NCI-H446 (cell line): ENCODE data around the gene CALML3.

ENCODE experiments used
- DNase-seq, 2 experiments: peaks; one replicate each; lab custom pipeline; 2025; lab: John Stamatoyannopoulos, UW

CALML3 gene

GRCh38 chr10:5567477-5567876, 42.7 kb downstream of the CALML3 start:
- no peak for DNase-seq

- DNase-seq, result no peak
These were observed 44.2 kb downstream of the CALML3 start for GRCh38 chr10:5568984-5569383.

- DNase-seq, result no peak
These were observed 44.8 kb downstream of the CALML3 start for GRCh38 chr10:5569568-5569967.

- DNase-seq, result no peak
These were observed 45.4 kb downstream of the CALML3 start for GRCh38 chr10:5570007-5570655.

GRCh38 chr10:5570979-5571810, 46.4 kb downstream of the CALML3 start:
- no peak for DNase-seq

GRCh38 chr10:5571826-5572225, 47.1 kb downstream of the CALML3 start:
- DNase-seq, result no peak

- DNase-seq, result no peak
These were observed 48.7 kb downstream of the CALML3 start for GRCh38 chr10:5573319-5573950.

GRCh38 chr10:5573968-5574641, 49.3 kb downstream of the CALML3 start:
- no peak for DNase-seq

- no peak for DNase-seq
These were observed 49.9 kb downstream of the CALML3 start for GRCh38 chr10:5574642-5575131.

- no peak for DNase-seq
These were observed 50.4 kb downstream of the CALML3 start for GRCh38 chr10:5575144-5575481.

GRCh38 chr10:5575482-5576153, 50.9 kb downstream of the CALML3 start:
- DNase-seq, result no peak

GRCh38 chr10:5576154-5576748, 51.5 kb downstream of the CALML3 start:
- DNase-seq, result no peak
